Measurements from ENCODE around the gene AMACR. TPM values are rescaled to one million over a fixed set of nuclear protein-coding genes. Genes with fewer than 3 reads are reported as not detected.
A peak's percentile ranks its signal among the peaks of the same experiment; 100 is the strongest.

The AMACR gene
- 10.1 and 12.6 TPM in 2 replicates for total RNA-seq (2021; fragmentation: NEBNext Ultra II Directional; extraction: Animal tissue kit (Norgen Biotek cat#: 25700))
- polyA plus RNA-seq (2011; rRNA removed), result 8.7 and 9.1 TPM in 2 replicates
- polyA plus RNA-seq (2011; cell fraction: cytosol; rRNA removed), result 10.8 TPM
- 5.1 TPM for polyA plus RNA-seq (2011; cell fraction: nucleus; rRNA removed)
- polyA plus RNA-seq (2012, experiment 1 of 2), result 7.9 to 11.0 TPM (median 9.3 TPM) in 4 replicates
- 2.5 TPM for polyA plus RNA-seq (2012, experiment 2 of 2)
- polyA plus RNA-seq (2013, experiment 1 of 2), result 6.5 TPM
- 5.5 TPM for polyA plus RNA-seq (2013, experiment 2 of 2)
- 10.2 and 13.1 TPM in 2 replicates for polyA minus RNA-seq (2011; rRNA and poly(A)+ RNA removed)
- 8.1 TPM for polyA minus RNA-seq (2011; cell fraction: cytosol; rRNA and poly(A)+ RNA removed)
- 5.7 TPM for polyA minus RNA-seq (2011; cell fraction: nucleus; rRNA and poly(A)+ RNA removed)
- long read RNA-seq, experiment 1, full-length matches to known transcripts, result 11 of 20 reads
- long read RNA-seq, experiment 1, partial matches to known transcripts, result 3 of 20 reads
- long read RNA-seq, experiment 1, other reads (novel, unspliced or antisense), result 6 of 20 reads
- long read RNA-seq, experiment 2, partial matches to known transcripts, result 0 of 4 reads
- long read RNA-seq, experiment 2, other reads (novel, unspliced or antisense), result 4 of 4 reads

DNA sequence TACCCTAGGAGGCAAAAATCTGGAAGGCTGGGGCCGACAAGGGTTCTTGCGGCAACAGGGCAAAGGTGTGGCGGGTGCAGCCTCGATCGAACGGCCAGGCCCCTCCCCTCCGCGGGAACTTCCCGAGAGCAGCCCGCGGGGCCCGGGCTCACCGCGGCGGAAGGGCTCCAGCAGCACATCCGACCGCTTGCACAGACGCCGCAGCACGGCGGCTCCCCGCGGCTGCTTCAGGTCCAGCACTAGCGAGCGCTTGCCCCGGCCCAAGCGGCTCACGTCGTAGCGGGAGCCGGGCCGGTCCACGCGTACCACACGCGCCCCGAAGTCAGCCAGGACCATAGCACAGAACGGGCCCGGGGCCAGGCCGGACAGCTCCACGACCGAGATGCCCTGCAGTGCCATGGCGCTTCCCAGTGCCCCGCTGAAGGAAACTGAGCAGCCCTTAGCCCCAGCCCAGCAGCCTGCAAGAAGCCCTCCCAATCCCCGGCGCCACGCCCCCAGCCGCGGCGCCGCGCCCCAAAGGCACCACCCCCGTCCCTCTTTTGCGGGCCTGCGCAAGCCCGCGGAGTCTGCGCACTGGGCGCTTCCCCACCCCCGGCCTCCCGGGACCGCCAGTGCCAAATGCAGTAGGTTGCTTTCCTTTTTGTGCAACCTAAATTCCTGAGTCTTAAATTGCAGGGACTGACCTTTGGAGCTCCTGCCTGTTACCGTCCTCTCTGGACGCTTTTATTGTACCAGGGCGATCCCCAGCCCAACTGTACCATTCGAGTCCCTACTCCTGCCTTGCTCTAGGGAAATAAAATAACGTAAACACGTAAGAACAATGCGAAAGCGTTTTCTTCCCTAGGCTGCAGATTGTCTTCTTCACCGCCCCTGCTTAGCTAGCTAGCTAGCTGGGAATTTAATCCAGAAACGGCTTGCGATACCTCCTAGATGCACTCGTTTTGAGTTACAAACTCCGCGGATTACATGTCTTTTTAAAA lies at the start of gene AMACR:
Gene AMACR, minus strand, starts transcription at position 430 of the 980 bp plus-strand sequence. Its CDS starts 31 bp downstream, at position 399.
- H3K27ac ChIP-seq (ENCODE audit: low read depth, low read length), result peak within 1 kb of the TSS; percentile 81
- H4K91ac ChIP-seq (replicated peaks; ENCODE audit: insufficient read length, low read length), result peak within 1 kb of the TSS; percentile 92
- peak within 1 kb of the TSS; percentile 95 for H2BK5ac ChIP-seq (ENCODE audit: low read depth, low read length)
- H2BK120ac ChIP-seq (replicated peaks; ENCODE audit: low read depth, low read length), result peak within 1 kb of the TSS; percentile 36
- peak within 1 kb of the TSS; percentile 80 for H3K56ac ChIP-seq (replicated peaks; ENCODE audit: insufficient read length, low read depth, low read length)
- peaks cover 0 to 4% (median 2%) of the 10 kb centered on the region in 4 experiments; a peak in 4 of 7 replicates for H3K4me1 ChIP-seq (replicated peaks in 1 of 4; ENCODE audit: control insufficient read depth in 3 of 4, insufficient read depth in 4 of 4, low read length in 3 of 4)
- peaks cover 3% of the 10 kb centered on the region for H3K23me2 ChIP-seq (ENCODE audit: low read depth, low read length)
- no peaks in the 10 kb centered on the region for H4K20me1 ChIP-seq (replicated peaks in 1 of 2; ENCODE audit: control insufficient read depth in 1 of 2, insufficient read depth in 2 of 2, low read length in 2 of 2)
- 2% methylated on average over 61 of the region's 76 CpGs; no CpG with 5 or more reads in 1 of the 2 experiments for WGBS, 2 experiments (ENCODE audit: extremely low coverage in 1 of 2, insufficient coverage in 1 of 2, insufficient read length in 1 of 2, insufficient replicate concordance in 2 of 2, low coverage in 1 of 2, low lambda C conversion rate in 2 of 2, missing lambda C conversion rate in 1 of 2)
- ChIA-PET CTCF (ENCODE audit: partially characterized antibody) (interaction anchor here (0.6 to 1.2 kb wide), 2 partner anchors 29 to 41 kb away, joined by 3 read pairs; no protein-coding TSS in a partner anchor), POLR2A (ENCODE audit: partially characterized antibody) (interaction anchor here (0.6 to 2.9 kb wide), 8 partner anchors 8 to 248 kb away, joined by 3 to 14 read pairs (median 5); no protein-coding TSS in a partner anchor)
- H3K79me1 ChIP-seq (ENCODE audit: low read depth, low read length), result no peaks in the 10 kb centered on the region
- no peak within 1 kb of the TSS for H3K14ac ChIP-seq (ENCODE audit: insufficient read length)
- no peak for FAIRE-seq
- H2AFZ ChIP-seq (ENCODE audit: low read length), result peak within 1 kb of the TSS; percentile 99
- H2BK20ac ChIP-seq (ENCODE audit: low read length), result peak within 1 kb of the TSS; percentile 96; the same call in 1 of the 2 replicates
- H3K4ac ChIP-seq (replicated peaks; ENCODE audit: insufficient read length, low read depth, low read length), result peak within 1 kb of the TSS; percentile 76
- H3K79me2 ChIP-seq (ENCODE audit: control insufficient read depth in 1 of 2, insufficient read depth in 2 of 2, low read length in 2 of 2), result no peaks in the 10 kb centered on the region
- H2AK5ac ChIP-seq (ENCODE audit: low read depth, low read length), result no peak within 1 kb of the TSS
- no peaks in the 10 kb centered on the region for H3K27me3 ChIP-seq (replicated peaks in 1 of 4; ENCODE audit: control insufficient read depth in 3 of 4, extremely low read depth in 1 of 4, insufficient read depth in 3 of 4, low read length in 3 of 4)
- H4K5ac ChIP-seq (ENCODE audit: insufficient read length, low read depth, low read length), result peak within 1 kb of the TSS; percentile 93
- H2BK15ac ChIP-seq (ENCODE audit: low read length), result peak within 1 kb of the TSS; percentile 83; the same call in 1 of the 2 replicates
- peak within 1 kb of the TSS; percentile 93 for H3K18ac ChIP-seq (ENCODE audit: extremely low read depth, low read length)
- H3K9me3 ChIP-seq (ENCODE audit: insufficient read depth in 2 of 2, low read depth in 1 of 2, low read length in 1 of 2), result no peaks in the 10 kb centered on the region
- no peak within 1 kb of the TSS for H3K23ac ChIP-seq (ENCODE audit: insufficient read length)
- peaks cover 0 to 13% (median 3%) of the 10 kb centered on the region in 4 experiments; a peak in 5 of 8 replicates for H3K36me3 ChIP-seq (ENCODE audit: control insufficient read depth in 2 of 4, insufficient read depth in 4 of 4, low read length in 3 of 4)
- H2BK12ac ChIP-seq (ENCODE audit: low read depth, low read length), result peak within 1 kb of the TSS; percentile 77; the same call in 1 of the 2 replicates
- peak within 1 kb of the TSS; percentile 81 to 88 (median 85) for H3K9ac ChIP-seq (replicated peaks in 1 of 4; ENCODE audit: extremely low read depth in 1 of 4, low read depth in 3 of 4, low read length in 3 of 4)
- H3K4me3 ChIP-seq (ENCODE audit: extremely low read depth in 1 of 4, insufficient read depth in 2 of 4, low read depth in 3 of 4, low read length in 4 of 4), result peak within 1 kb of the TSS; percentile 65 to 89 (median 78)
- DNase-seq (ENCODE audit: low read depth in 1 of 2, low spot score in 2 of 2), result peak; percentile 78 to 87
- H4K8ac ChIP-seq (ENCODE audit: extremely low read depth, insufficient read depth, low read length), result peak within 1 kb of the TSS; percentile 77; the same call in 1 of the 2 replicates
- peak within 1 kb of the TSS; percentile 81 to 86 for H3K4me2 ChIP-seq (ENCODE audit: insufficient read depth in 1 of 2, low read depth in 2 of 2, low read length in 2 of 2)
- no peak for TF ChIP-seq TCF12 (IDR thresholded peaks at IDR 0.05; ENCODE audit: low read depth, low read length)
- TF ChIP-seq RXRA (IDR thresholded peaks at IDR 0.05; ENCODE audit: insufficient read depth, low read depth, low read length), result no peak
- TF ChIP-seq, protein P1, sequence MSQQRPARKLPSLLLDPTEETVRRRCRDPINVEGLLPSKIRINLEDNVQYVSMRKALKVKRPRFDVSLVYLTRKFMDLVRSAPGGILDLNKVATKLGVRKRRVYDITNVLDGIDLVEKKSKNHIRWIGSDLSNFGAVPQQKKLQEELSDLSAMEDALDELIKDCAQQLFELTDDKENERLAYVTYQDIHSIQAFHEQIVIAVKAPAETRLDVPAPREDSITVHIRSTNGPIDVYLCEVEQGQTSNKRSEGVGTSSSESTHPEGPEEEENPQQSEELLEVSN (IDR thresholded peaks at IDR 0.05), result peak; percentile 57
- TF ChIP-seq, protein P2, sequence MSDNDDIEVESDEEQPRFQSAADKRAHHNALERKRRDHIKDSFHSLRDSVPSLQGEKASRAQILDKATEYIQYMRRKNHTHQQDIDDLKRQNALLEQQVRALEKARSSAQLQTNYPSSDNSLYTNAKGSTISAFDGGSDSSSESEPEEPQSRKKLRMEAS (IDR thresholded peaks at IDR 0.05), result peak; percentile 73
- peak; percentile 78; the same call in 1 of the 2 replicates for TF ChIP-seq RBBP5 (IDR thresholded peaks at IDR 0.05; ENCODE audit: borderline replicate concordance, low read depth, low read length)
- no peak for TF ChIP-seq CTBP2 (IDR thresholded peaks at IDR 0.05; ENCODE audit: borderline replicate concordance, insufficient read depth, insufficient read length, low read length)

All from H1 (cell line).